Ishikawa (cell line): ENCODE results near the gene SLC26A8.

Experiments used
- CEBPB ChIP-seq: IDR thresholded peaks from 2 replicates; pipeline ENCODE4 v1.6.1; 2012
- TAF1 ChIP-seq: IDR thresholded peaks from 2 replicates; pipeline ENCODE4 v1.6.1; 2012; ENCODE audit warnings: low read depth, mild to moderate bottlenecking
- YY1 ChIP-seq: IDR thresholded peaks from 2 replicates; pipeline ENCODE4 v1.6.1; 2012; ENCODE audit warnings: low read depth

GRCh38 chr6:35919085-35919826 lies 105.2 kb downstream of the SLC26A8 start:
- TF ChIP-seq TAF1 = no peak
- no peak for TF ChIP-seq CEBPB
- no peak for TF ChIP-seq YY1
